Activated T-cell treated with anti-CD3 and anti-CD28 coated beads, Interleukin-2, amount 50 U/mL, for 4 hours (primary cell): Measurements from ENCODE around the gene ZNF831. TPM values are rescaled to one million over a fixed set of nuclear protein-coding genes. Genes with fewer than 3 reads are reported as not detected.

ENCODE experiments used
- ATAC-seq, 2 donors: fragments of 200-7000 bp; cut with Tn5 transposase; one replicate each; pipeline ENCODE4 v1.10.0; 2021
- DNase-seq: peaks from one replicate; pipeline ENCODE4 v3.0.0-alpha.2; 2020
- H3K27me3 Mint-ChIP-seq: one replicate; pipeline ENCODE4 v1.8.0; 2021; ENCODE audit warnings: low read depth, mixed read lengths
- H3K36me3 Mint-ChIP-seq: one replicate; pipeline ENCODE4 v1.8.0; 2022; ENCODE audit warnings: mixed read lengths; ENCODE audit not compliant: insufficient read depth
- H3K4me1 Mint-ChIP-seq: one replicate; pipeline ENCODE4 v1.8.0; 2021; ENCODE audit warnings: low read depth, mixed read lengths
- H3K4me3 Mint-ChIP-seq: one replicate; pipeline ENCODE4 v1.8.0; 2021; ENCODE audit warnings: mild to moderate bottlenecking, moderate library complexity, mixed read lengths
- H3K9me3 Mint-ChIP-seq: one replicate; pipeline ENCODE4 v1.8.0; 2021; ENCODE audit warnings: mixed read lengths
- total RNA-seq, 3 donors: library from RNA; stranded (reverse); gene quantifications; one replicate each; pipeline ENCODE4 v1.2.1, GENCODE V29; 2021

ZNF831 gene
- total RNA-seq, 3 donors from 2014 or later: 1.8 to 2.5 (median 2.2) TPM

- DNase-seq (no peak), ATAC-seq (no peak)
- Mint-ChIP-seq H3K9me3 (no peaks in the 10 kb centered on the region), H3K36me3 (peaks cover 19% of the 10 kb centered on the region), H3K4me3 (no peak overlapping the region), H3K27me3 (no peaks in the 10 kb centered on the region), H3K4me1 (peaks cover 4% of the 10 kb centered on the region)
Observed at GRCh38 chr20:59214606-59215547, 51.3 kb downstream of the ZNF831 start.

- H3K4me1 Mint-ChIP-seq: peaks cover 17% of the 10 kb centered on the region
- no peak for DNase-seq
- H3K4me3 Mint-ChIP-seq: no peak overlapping the region
- H3K36me3 Mint-ChIP-seq: peaks cover 14% of the 10 kb centered on the region
- no peaks in the 10 kb centered on the region for H3K9me3 Mint-ChIP-seq
- ATAC-seq: no peak
- H3K27me3 Mint-ChIP-seq: no peaks in the 10 kb centered on the region
Observed at GRCh38 chr20:59217173-59217572, 53.6 kb downstream of the ZNF831 start.

- Mint-ChIP-seq H3K27me3 (no peaks in the 10 kb centered on the region), H3K9me3 (no peaks in the 10 kb centered on the region), H3K4me3 (no peak overlapping the region), H3K4me1 (peaks cover 20% of the 10 kb centered on the region), H3K36me3 (peaks cover 12% of the 10 kb centered on the region)
- ATAC-seq (no peak), DNase-seq (no peak)
Observed at GRCh38 chr20:59217794-59218280, 54.2 kb downstream of the ZNF831 start.

- Mint-ChIP-seq H3K36me3 (peaks cover 9% of the 10 kb centered on the region), H3K27me3 (no peaks in the 10 kb centered on the region), H3K4me3 (no peak overlapping the region), H3K4me1 (peaks cover 24% of the 10 kb centered on the region), H3K9me3 (no peaks in the 10 kb centered on the region)
- no peak for ATAC-seq
- no peak for DNase-seq
Observed at GRCh38 chr20:59219211-59219610, 55.6 kb downstream of the ZNF831 start.

- Mint-ChIP-seq H3K27me3 (no peaks in the 10 kb centered on the region), H3K9me3 (no peaks in the 10 kb centered on the region), H3K4me3 (no peak overlapping the region), H3K36me3 (peaks cover 5% of the 10 kb centered on the region), H3K4me1 (peaks cover 21% of the 10 kb centered on the region)
- no peak for ATAC-seq
- no peak for DNase-seq
Observed at GRCh38 chr20:59220161-59220560, 56.5 kb downstream of the ZNF831 start.

- peaks cover 21% of the 10 kb centered on the region for H3K4me1 Mint-ChIP-seq
- no peak for DNase-seq
- peak overlapping the region; percentile 68 for H3K4me3 Mint-ChIP-seq
- H3K27me3 Mint-ChIP-seq: no peaks in the 10 kb centered on the region
- H3K9me3 Mint-ChIP-seq: no peaks in the 10 kb centered on the region
- ATAC-seq: no peak
- peaks cover 6% of the 10 kb centered on the region for H3K36me3 Mint-ChIP-seq
Observed at GRCh38 chr20:59221049-59221706, 57.6 kb downstream of the ZNF831 start.

- H3K27me3 Mint-ChIP-seq: no peaks in the 10 kb centered on the region
- H3K9me3 Mint-ChIP-seq: no peaks in the 10 kb centered on the region
- peaks cover 21% of the 10 kb centered on the region for H3K4me1 Mint-ChIP-seq
- peaks cover 12% of the 10 kb centered on the region for H3K36me3 Mint-ChIP-seq
- DNase-seq (no peak), ATAC-seq (peak; percentile 5 to 7)
- peak overlapping the region; percentile 68 for H3K4me3 Mint-ChIP-seq
Observed at GRCh38 chr20:59221707-59222252, 58.2 kb downstream of the ZNF831 start.

GRCh38 chr20:59222253-59223181 lies 58.9 kb downstream of the ZNF831 start:
- Mint-ChIP-seq H3K27me3 (no peaks in the 10 kb centered on the region), H3K4me3 (peak overlapping the region; percentile 82), H3K36me3 (peaks cover 14% of the 10 kb centered on the region), H3K9me3 (no peaks in the 10 kb centered on the region), H3K4me1 (peaks cover 21% of the 10 kb centered on the region)
- ATAC-seq (peak; percentile 97 to 98), DNase-seq (peak; percentile 78)

- H3K4me1 Mint-ChIP-seq: peaks cover 21% of the 10 kb centered on the region
- no peak overlapping the region for H3K4me3 Mint-ChIP-seq
- H3K27me3 Mint-ChIP-seq: no peaks in the 10 kb centered on the region
- DNase-seq: no peak
- no peak for ATAC-seq
- H3K36me3 Mint-ChIP-seq: peaks cover 12% of the 10 kb centered on the region
- H3K9me3 Mint-ChIP-seq: no peaks in the 10 kb centered on the region
Observed at GRCh38 chr20:59223182-59223601, 59.6 kb downstream of the ZNF831 start.

GRCh38 chr20:59223750-59224149 lies 60.1 kb downstream of the ZNF831 start:
- ATAC-seq: no peak
- Mint-ChIP-seq H3K4me1 (peaks cover 21% of the 10 kb centered on the region), H3K4me3 (no peak overlapping the region), H3K9me3 (peaks cover under 1% of the 10 kb centered on the region), H3K27me3 (no peaks in the 10 kb centered on the region), H3K36me3 (peaks cover 16% of the 10 kb centered on the region)
- DNase-seq: no peak

GRCh38 chr20:59224236-59224635 lies 60.6 kb downstream of the ZNF831 start:
- no peak for DNase-seq
- H3K4me1 Mint-ChIP-seq: peaks cover 21% of the 10 kb centered on the region
- H3K9me3 Mint-ChIP-seq: peaks cover 3% of the 10 kb centered on the region
- H3K36me3 Mint-ChIP-seq: peaks cover 20% of the 10 kb centered on the region
- ATAC-seq: no peak
- no peaks in the 10 kb centered on the region for H3K27me3 Mint-ChIP-seq
- no peak overlapping the region for H3K4me3 Mint-ChIP-seq

- Mint-ChIP-seq H3K4me1 (peaks cover 13% of the 10 kb centered on the region), H3K27me3 (no peaks in the 10 kb centered on the region), H3K4me3 (no peak overlapping the region), H3K9me3 (peaks cover 3% of the 10 kb centered on the region), H3K36me3 (peaks cover 43% of the 10 kb centered on the region)
- no peak for DNase-seq
- ATAC-seq: no peak
Observed at GRCh38 chr20:59230385-59230784, 66.8 kb downstream of the ZNF831 start.

- peaks cover 16% of the 10 kb centered on the region for H3K4me1 Mint-ChIP-seq
- ATAC-seq (no peak), DNase-seq (no peak)
- H3K9me3 Mint-ChIP-seq: peaks cover 3% of the 10 kb centered on the region
- no peaks in the 10 kb centered on the region for H3K27me3 Mint-ChIP-seq
- H3K4me3 Mint-ChIP-seq: no peak overlapping the region
- H3K36me3 Mint-ChIP-seq: peaks cover 45% of the 10 kb centered on the region
Observed at GRCh38 chr20:59231124-59231804, 67.6 kb downstream of the ZNF831 start.
